Prostate gland (tissue), 2 donors: Measurements from ENCODE around the gene DOK4. TPM values are rescaled to one million over a fixed set of nuclear protein-coding genes. Genes with fewer than 3 reads are reported as not detected.

Experiments
- DNase-seq: peaks from one replicate; pipeline ENCODE4 v3.0.0-alpha.2; 2019; ENCODE audit warnings: low spot score
- H3K27ac ChIP-seq, 2 donors: fragments of 200-600 bp; sonication (generic); 2 replicates each; pipeline ENCODE4 v1.5.1; 2017 to 2019
- H3K27me3 ChIP-seq: fragments of 200-600 bp; sonication (generic); replicated peaks from 2 replicates; pipeline ENCODE4 v1.5.1; 2019; ENCODE audit not compliant: insufficient read depth
- H3K36me3 ChIP-seq, 2 donors: fragments of 200-600 bp; sonication (generic); 1 replicate in 1 of 2; 2 replicates in 1 of 2; pipeline versions ENCODE4 v1.5.1 to v1.8.1; 2017 to 2019
- H3K4me1 ChIP-seq: fragments of 200-600 bp; sonication (generic); replicated peaks from 2 replicates; pipeline ENCODE4 v1.5.1; 2019
- H3K4me3 ChIP-seq, 2 donors: fragments of 200-600 bp; sonication (generic); 2 replicates each; pipeline ENCODE4 v1.5.1; 2017 to 2019
- H3K9me3 ChIP-seq: fragments of 200-600 bp; sonication (generic); 2 replicates; pipeline ENCODE4 v1.5.1; 2017
- CTCF ChIP-seq, 4 experiments: fragments of 200-600 bp in 2 of 4; fragments of 450-650 bp in 2 of 4; sonication (generic) in 2 of 4; IDR thresholded peaks; 1 replicate in 3 of 4; 2 replicates in 1 of 4; pipeline ENCODE4 v1.5.1; 2016 to 2019; ENCODE audit warnings: antibody characterized with exemption in 4 of 4, mild to moderate bottlenecking in 2 of 4, moderate library complexity in 2 of 4
- POLR2A ChIP-seq: fragments of 450-650 bp; IDR thresholded peaks from one replicate; pipeline ENCODE4 v1.6.1; 2016; ENCODE audit warnings: antibody characterized with exemption, mild to moderate bottlenecking
- POLR2AphosphoS5 ChIP-seq: sonication (generic); formaldehyde crosslinking; IDR thresholded peaks from one replicate; pipeline ENCODE4 v1.6.1; 2017; ENCODE audit warnings: antibody characterized with exemption
- WGBS: methylation state at CpG from one replicate; pipeline ENCODE4 v1.1.5; 2018; 5-methylcytosine and 5-hydroxymethylcytosine counted together
- intact Hi-C: fragments of 100-400 bp; cut with DNase I; formaldehyde crosslinking; loops from one replicate; pipeline ENCODE4 v1.14.2; 2022
- total RNA-seq, 2 donors: library from RNA; depleted of rRNA; stranded (reverse); fragments of >200 nt; gene quantifications; one replicate each; pipeline ENCODE4 v1.1.0, GENCODE V29; 2016

Gene DOK4
- total RNA-seq, 2 donors from 2014 or later: 26.3 to 55.4 TPM

GRCh38 chr16:57508035-57508425, 21.7 kb upstream of the DOK4 start:
- intact Hi-C loops: no loop called here
- Histone ChIP-seq H3K9me3 (no peaks in the 10 kb centered on the region), H3K4me3 (no peak overlapping the region), H3K27me3 (no peaks in the 10 kb centered on the region), H3K27ac (no peak overlapping the region), H3K36me3 (no peaks in the 10 kb centered on the region), H3K4me1 (no peaks in the 10 kb centered on the region)
- no peak for TF ChIP-seq POLR2A
- TF ChIP-seq CTCF (IDR thresholded peaks at IDR 0.05): no peak
- no peak for TF ChIP-seq POLR2AphosphoS5
- DNase-seq: no peak
- WGBS: 92% methylated on average over 3 of the region's 3 CpGs

GRCh38 chr16:57507136-57508034, 21.1 kb upstream of the DOK4 start:
- Histone ChIP-seq H3K9me3 (no peaks in the 10 kb centered on the region), H3K36me3 (no peaks in the 10 kb centered on the region), H3K27ac (no peak overlapping the region), H3K4me1 (no peaks in the 10 kb centered on the region), H3K4me3 (no peak overlapping the region), H3K27me3 (no peaks in the 10 kb centered on the region)
- 69% methylated on average over 13 of the region's 13 CpGs for WGBS
- no peak for DNase-seq
- TF ChIP-seq POLR2AphosphoS5 (no peak), CTCF (IDR thresholded peaks at IDR 0.05) (no peak), POLR2A (no peak)
- intact Hi-C loops: no loop called here

GRCh38 chr16:57505169-57505568, 18.9 kb upstream of the DOK4 start:
- TF ChIP-seq POLR2A: no peak
- TF ChIP-seq POLR2AphosphoS5: no peak
- TF ChIP-seq CTCF (IDR thresholded peaks at IDR 0.05): no peak
- Histone ChIP-seq H3K36me3 (no peaks in the 10 kb centered on the region), H3K4me1 (no peaks in the 10 kb centered on the region), H3K9me3 (no peaks in the 10 kb centered on the region), H3K27ac (no peak overlapping the region), H3K27me3 (no peaks in the 10 kb centered on the region), H3K4me3 (no peak overlapping the region)
- intact Hi-C loops: no loop called here
- DNase-seq: no peak
- 88% methylated on average over 6 of the region's 6 CpGs for WGBS

GRCh38 chr16:57504491-57504890, 18.2 kb upstream of the DOK4 start:
- TF ChIP-seq POLR2AphosphoS5 (no peak), CTCF (IDR thresholded peaks at IDR 0.05) (no peak), POLR2A (no peak)
- Histone ChIP-seq H3K36me3 (no peaks in the 10 kb centered on the region), H3K27ac (no peak overlapping the region), H3K27me3 (no peaks in the 10 kb centered on the region), H3K4me1 (no peaks in the 10 kb centered on the region), H3K9me3 (no peaks in the 10 kb centered on the region), H3K4me3 (no peak overlapping the region)
- DNase-seq: no peak
- intact Hi-C loops: no loop called here
- WGBS: 77% methylated on average over 5 of the region's 5 CpGs

GRCh38 chr16:57504001-57504400, 17.7 kb upstream of the DOK4 start:
- no peak for TF ChIP-seq POLR2A
- no peak for TF ChIP-seq CTCF (IDR thresholded peaks at IDR 0.05)
- no peak for TF ChIP-seq POLR2AphosphoS5
- no peak overlapping the region for H3K4me3 ChIP-seq
- intact Hi-C loops: no loop called here
- H3K36me3 ChIP-seq: no peaks in the 10 kb centered on the region
- no peaks in the 10 kb centered on the region for H3K27me3 ChIP-seq
- WGBS: 19% methylated on average over 5 of the region's 6 CpGs
- no peaks in the 10 kb centered on the region for H3K4me1 ChIP-seq
- H3K27ac ChIP-seq: no peak overlapping the region
- no peak for DNase-seq
- H3K9me3 ChIP-seq: no peaks in the 10 kb centered on the region
